Measurements from ENCODE around the gene TIMP2.
"Not testable (repeated sequence)": the region's sequence is repeated elsewhere in the genome, so short reads cannot be mapped to it uniquely, and the experiment has no call there.

Gene TIMP2

GRCh38 chr17:78915872-78916632, 9.1 kb downstream of the TIMP2 start:
- Histone ChIP-seq H3K9me3 (ENCODE audit: insufficient read depth, low read depth, low read length) (no peaks in the 10 kb centered on the region), H3K9ac (ENCODE audit: low read depth, low read length) (no peak overlapping the region), H3K4me1 (ENCODE audit: insufficient read depth, low read length) (peaks cover 6% of the 10 kb centered on the region; the same call in 1 of the 2 replicates), H3K36me3 (ENCODE audit: insufficient read depth, low read length) (no peaks in the 10 kb centered on the region), H3K27me3 (ENCODE audit: insufficient read depth, low read length) (no peaks in the 10 kb centered on the region), H3K27ac (ENCODE audit: low read depth, low read length) (no peak overlapping the region), H3K4me3 (ENCODE audit: low read length) (no peak overlapping the region)
- WGBS = 83% methylated on average over 17 of the region's 17 CpGs

GRCh38 chr17:78913115-78913514, 12.1 kb downstream of the TIMP2 start:
- Histone ChIP-seq H3K27ac (ENCODE audit: low read depth, low read length) (no peak overlapping the region), H3K9ac (ENCODE audit: low read depth, low read length) (no peak overlapping the region), H3K36me3 (ENCODE audit: insufficient read depth, low read length) (no peaks in the 10 kb centered on the region), H3K4me1 (ENCODE audit: insufficient read depth, low read length) (peaks cover 6% of the 10 kb centered on the region; the same call in 1 of the 2 replicates), H3K4me3 (ENCODE audit: low read length) (no peak overlapping the region), H3K9me3 (ENCODE audit: insufficient read depth, low read depth, low read length) (no peaks in the 10 kb centered on the region), H3K27me3 (ENCODE audit: insufficient read depth, low read length) (no peaks in the 10 kb centered on the region)
- 94% methylated on average over 15 of the region's 15 CpGs for WGBS

GRCh38 chr17:78912082-78912481, 13.1 kb downstream of the TIMP2 start:
- peaks cover 6% of the 10 kb centered on the region; the same call in 1 of the 2 replicates for H3K4me1 ChIP-seq (ENCODE audit: insufficient read depth, low read length)
- no peak overlapping the region for H3K4me3 ChIP-seq (ENCODE audit: low read length)
- H3K36me3 ChIP-seq (ENCODE audit: insufficient read depth, low read length) = no peaks in the 10 kb centered on the region
- no peak overlapping the region for H3K27ac ChIP-seq (ENCODE audit: low read depth, low read length)
- H3K9me3 ChIP-seq (ENCODE audit: insufficient read depth, low read depth, low read length) = no peaks in the 10 kb centered on the region
- no peaks in the 10 kb centered on the region for H3K27me3 ChIP-seq (ENCODE audit: insufficient read depth, low read length)
- no peak overlapping the region for H3K9ac ChIP-seq (ENCODE audit: low read depth, low read length)
- 95% methylated on average over 8 of the region's 8 CpGs for WGBS

GRCh38 chr17:78911543-78911942, 13.6 kb downstream of the TIMP2 start:
- H3K9ac ChIP-seq (ENCODE audit: low read depth, low read length); H3K4me3 ChIP-seq (ENCODE audit: low read length); H3K27ac ChIP-seq (ENCODE audit: low read depth, low read length); H3K4me1 ChIP-seq (ENCODE audit: insufficient read depth, low read length); H3K9me3 ChIP-seq (ENCODE audit: insufficient read depth, low read depth, low read length); H3K27me3 ChIP-seq (ENCODE audit: insufficient read depth, low read length); H3K36me3 ChIP-seq (ENCODE audit: insufficient read depth, low read length): not testable (repeated sequence)
- 87% methylated on average over 6 of the region's 7 CpGs for WGBS

- no peaks in the 10 kb centered on the region for H3K4me1 ChIP-seq (ENCODE audit: insufficient read depth, low read length)
- 94% methylated on average over 11 of the region's 11 CpGs for WGBS
- no peak overlapping the region for H3K9ac ChIP-seq (ENCODE audit: low read depth, low read length)
- H3K4me3 ChIP-seq (ENCODE audit: low read length) = no peak overlapping the region
- H3K36me3 ChIP-seq (ENCODE audit: insufficient read depth, low read length) = no peaks in the 10 kb centered on the region
- H3K27ac ChIP-seq (ENCODE audit: low read depth, low read length) = no peak overlapping the region
- no peaks in the 10 kb centered on the region for H3K9me3 ChIP-seq (ENCODE audit: insufficient read depth, low read depth, low read length)
- no peaks in the 10 kb centered on the region for H3K27me3 ChIP-seq (ENCODE audit: insufficient read depth, low read length)
Observed at GRCh38 chr17:78910497-78911284, 14.5 kb downstream of the TIMP2 start.

- Histone ChIP-seq H3K9ac (ENCODE audit: low read depth, low read length) (no peak overlapping the region), H3K9me3 (ENCODE audit: insufficient read depth, low read depth, low read length) (no peaks in the 10 kb centered on the region), H3K27me3 (ENCODE audit: insufficient read depth, low read length) (no peaks in the 10 kb centered on the region), H3K36me3 (ENCODE audit: insufficient read depth, low read length) (no peaks in the 10 kb centered on the region), H3K4me1 (ENCODE audit: insufficient read depth, low read length) (no peaks in the 10 kb centered on the region), H3K27ac (ENCODE audit: low read depth, low read length) (no peak overlapping the region), H3K4me3 (ENCODE audit: low read length) (no peak overlapping the region)
- WGBS = 83% methylated on average over 4 of the region's 4 CpGs
Observed at GRCh38 chr17:78908426-78908825, 16.8 kb downstream of the TIMP2 start.

- H3K36me3 ChIP-seq (ENCODE audit: insufficient read depth, low read length) = no peaks in the 10 kb centered on the region
- 95% methylated on average over 6 of the region's 7 CpGs for WGBS
Observed at GRCh38 chr17:78905541-78905940, 19.6 kb downstream of the TIMP2 start.

GRCh38 chr17:78905116-78905515, 20.1 kb downstream of the TIMP2 start:
- Histone ChIP-seq H3K4me1 (ENCODE audit: insufficient read depth, low read length) (no peaks in the 10 kb centered on the region), H3K27ac (ENCODE audit: low read depth, low read length) (no peak overlapping the region), H3K9me3 (ENCODE audit: insufficient read depth, low read depth, low read length) (no peaks in the 10 kb centered on the region), H3K9ac (ENCODE audit: low read depth, low read length) (no peak overlapping the region), H3K36me3 (ENCODE audit: insufficient read depth, low read length) (no peaks in the 10 kb centered on the region), H3K27me3 (ENCODE audit: insufficient read depth, low read length) (no peaks in the 10 kb centered on the region), H3K4me3 (ENCODE audit: low read length) (no peak overlapping the region)
- WGBS = 85% methylated on average over 6 of the region's 6 CpGs

More at GRCh38 chr17:78905541-78905940, 19.6 kb downstream of the TIMP2 start:
- Histone ChIP-seq H3K27me3 (ENCODE audit: insufficient read depth, low read length) (no peaks in the 10 kb centered on the region), H3K4me1 (ENCODE audit: insufficient read depth, low read length) (no peaks in the 10 kb centered on the region), H3K27ac (ENCODE audit: low read depth, low read length) (no peak overlapping the region), H3K9ac (ENCODE audit: low read depth, low read length) (no peak overlapping the region), H3K9me3 (ENCODE audit: insufficient read depth, low read depth, low read length) (no peaks in the 10 kb centered on the region), H3K4me3 (ENCODE audit: low read length) (no peak overlapping the region)

GRCh38 chr17:78904371-78904770, 20.8 kb downstream of the TIMP2 start:
- Histone ChIP-seq H3K4me1 (ENCODE audit: insufficient read depth, low read length) (peaks cover 7% of the 10 kb centered on the region), H3K9me3 (ENCODE audit: insufficient read depth, low read depth, low read length) (no peaks in the 10 kb centered on the region), H3K9ac (ENCODE audit: low read depth, low read length) (no peak overlapping the region), H3K27ac (ENCODE audit: low read depth, low read length) (no peak overlapping the region), H3K27me3 (ENCODE audit: insufficient read depth, low read length) (no peaks in the 10 kb centered on the region), H3K36me3 (ENCODE audit: insufficient read depth, low read length) (no peaks in the 10 kb centered on the region), H3K4me3 (ENCODE audit: low read length) (no peak overlapping the region)
- 82% methylated on average over 9 of the region's 9 CpGs for WGBS

GRCh38 chr17:78903101-78903779, 21.9 kb downstream of the TIMP2 start, which contains the start of gene CEP295NL:
Gene CEP295NL (minus strand): TSS chr17:78903201. CDS start chr17:78901828, 1,373 bp downstream.
- Histone ChIP-seq H3K9ac (ENCODE audit: low read depth, low read length) (no peak within 1 kb of the TSS), H3K4me3 (ENCODE audit: low read length) (no peak within 1 kb of the TSS), H3K9me3 (ENCODE audit: insufficient read depth, low read depth, low read length) (no peaks in the 10 kb centered on the region), H3K27ac (ENCODE audit: low read depth, low read length) (no peak within 1 kb of the TSS), H3K4me1 (ENCODE audit: insufficient read depth, low read length) (peaks cover 11% of the 10 kb centered on the region), H3K27me3 (ENCODE audit: insufficient read depth, low read length) (no peaks in the 10 kb centered on the region), H3K36me3 (ENCODE audit: insufficient read depth, low read length) (no peaks in the 10 kb centered on the region)
- 85% methylated on average over 17 of the region's 17 CpGs for WGBS

GRCh38 chr17:78902231-78902630, 23.0 kb downstream of the TIMP2 start:
- H3K27ac ChIP-seq (ENCODE audit: low read depth, low read length); H3K9me3 ChIP-seq (ENCODE audit: insufficient read depth, low read depth, low read length); H3K27me3 ChIP-seq (ENCODE audit: insufficient read depth, low read length); H3K4me3 ChIP-seq (ENCODE audit: low read length); H3K36me3 ChIP-seq (ENCODE audit: insufficient read depth, low read length); H3K9ac ChIP-seq (ENCODE audit: low read depth, low read length): not testable (repeated sequence)
- 93% methylated on average over 8 of the region's 8 CpGs for WGBS
- peaks cover 11% of the 10 kb centered on the region for H3K4me1 ChIP-seq (ENCODE audit: insufficient read depth, low read length)
